PC-3 (cell line): ENCODE results near the gene MS4A12.

ENCODE experiments used
- EZH2phosphoT487 ChIP-seq: fragments of 300-600 bp; sonication (generic); IDR thresholded peaks from 2 replicates; pipeline ENCODE4 v1.6.1; 2018; ENCODE audit warnings: mild to moderate bottlenecking, antibody characterized with exemption, low read length, borderline replicate concordance
- TF ChIP-seq, protein P1 (sequence below): fragments of 300-600 bp; sonication (generic); conservative IDR thresholded peaks from 2 replicates; pipeline ENCODE4 v1.5.1; 2017; ENCODE audit warnings: antibody characterized with exemption, low read depth, mild to moderate bottlenecking, low read length

DNA sequence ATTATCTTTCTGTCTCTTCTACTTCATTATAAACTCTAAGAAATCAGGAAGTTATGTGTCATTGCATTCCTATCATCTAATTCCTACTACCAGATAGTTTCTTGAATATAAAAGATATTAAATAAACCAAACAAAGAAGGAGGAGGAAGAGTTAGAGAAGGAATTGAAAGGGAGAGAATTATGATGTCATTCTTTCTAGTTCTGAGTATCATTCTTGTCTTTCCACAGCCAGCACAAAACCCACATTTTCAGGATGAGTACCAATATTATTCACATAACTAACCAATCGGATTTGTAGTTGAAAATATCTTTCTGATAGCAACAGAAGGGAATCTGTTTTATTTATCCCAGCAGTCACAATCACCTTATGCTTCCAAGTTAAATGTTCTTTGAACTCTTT lies 35.9 kb downstream of the MS4A12 start:
- TF ChIP-seq, protein P1, sequence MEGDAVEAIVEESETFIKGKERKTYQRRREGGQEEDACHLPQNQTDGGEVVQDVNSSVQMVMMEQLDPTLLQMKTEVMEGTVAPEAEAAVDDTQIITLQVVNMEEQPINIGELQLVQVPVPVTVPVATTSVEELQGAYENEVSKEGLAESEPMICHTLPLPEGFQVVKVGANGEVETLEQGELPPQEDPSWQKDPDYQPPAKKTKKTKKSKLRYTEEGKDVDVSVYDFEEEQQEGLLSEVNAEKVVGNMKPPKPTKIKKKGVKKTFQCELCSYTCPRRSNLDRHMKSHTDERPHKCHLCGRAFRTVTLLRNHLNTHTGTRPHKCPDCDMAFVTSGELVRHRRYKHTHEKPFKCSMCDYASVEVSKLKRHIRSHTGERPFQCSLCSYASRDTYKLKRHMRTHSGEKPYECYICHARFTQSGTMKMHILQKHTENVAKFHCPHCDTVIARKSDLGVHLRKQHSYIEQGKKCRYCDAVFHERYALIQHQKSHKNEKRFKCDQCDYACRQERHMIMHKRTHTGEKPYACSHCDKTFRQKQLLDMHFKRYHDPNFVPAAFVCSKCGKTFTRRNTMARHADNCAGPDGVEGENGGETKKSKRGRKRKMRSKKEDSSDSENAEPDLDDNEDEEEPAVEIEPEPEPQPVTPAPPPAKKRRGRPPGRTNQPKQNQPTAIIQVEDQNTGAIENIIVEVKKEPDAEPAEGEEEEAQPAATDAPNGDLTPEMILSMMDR: no peak
- no peak for TF ChIP-seq EZH2phosphoT487
